ENCODE measurements around the gene NWD2.

GRCh38 chr4:37338972-37339371 lies 94.4 kb downstream of the NWD2 start:
- no peak for TF ChIP-seq CTCF (IDR thresholded peaks at IDR 0.05; ENCODE audit: insufficient read depth, low read length, poor library complexity, severe bottlenecking)
- no peak for TF ChIP-seq EZH2phosphoT487 (conservative IDR thresholded peaks at IDR 0.05; ENCODE audit: low read length)

Measured in SU-DHL-6 (cell line).